ENCODE results near the gene NSRP1. TPM values are rescaled to one million over a fixed set of nuclear protein-coding genes. Genes with fewer than 3 reads are reported as not detected.
A peak's percentile ranks its signal among the peaks of the same experiment; 100 is the strongest.

Gene NSRP1
- total and polyA plus RNA-seq, 3 experiments from 2014 or later = 26.8 to 38.4 (median 27.9) TPM

DNA sequence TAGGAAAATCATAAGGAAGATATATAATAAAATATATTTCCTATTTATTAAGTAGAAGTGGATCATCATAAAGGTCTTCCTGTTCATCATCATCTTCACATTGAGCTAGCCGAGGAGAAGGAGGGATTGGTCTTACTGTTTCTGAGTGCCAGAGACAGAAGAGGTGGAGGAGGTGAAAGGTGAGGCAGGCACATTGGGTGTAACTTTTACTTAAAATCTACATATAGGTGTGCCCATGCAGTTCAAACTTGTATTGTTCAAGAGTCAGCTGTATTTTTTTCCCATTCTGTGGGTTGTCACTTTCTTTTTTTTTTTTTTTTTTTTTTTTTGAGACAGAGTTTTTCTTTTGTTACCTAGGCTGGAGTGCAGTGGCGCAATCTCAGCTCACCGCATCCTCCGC, 34.9 kb downstream of the NSRP1 start:
- H3K36me3 Mint-ChIP-seq = peaks cover 0 to 25% (median 9%) of the 10 kb centered on the region in 3 donors
- H3K4me3 ChIP-seq (ENCODE audit: low read length) = no peak overlapping the region

DNA sequence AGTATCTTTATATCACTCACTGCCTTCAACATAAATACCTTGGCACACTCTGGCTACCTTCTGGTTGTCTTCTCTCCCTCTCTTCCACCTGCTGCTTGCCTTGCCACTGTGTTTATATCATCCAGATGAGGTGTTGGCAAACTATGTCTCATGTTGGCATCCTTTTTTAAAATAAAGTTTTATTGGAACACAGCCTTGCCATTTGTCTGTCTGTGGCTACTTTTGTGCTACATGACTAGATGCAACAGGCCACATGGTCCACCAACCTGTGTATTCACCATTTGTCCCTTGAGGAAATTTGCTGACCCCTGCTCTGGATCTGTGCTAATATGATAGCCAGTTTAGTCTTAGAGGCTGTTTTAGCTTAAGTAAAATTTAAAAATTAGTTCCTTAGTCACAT, 36.8 kb downstream of the NSRP1 start:
- no peaks in the 10 kb centered on the region for H3K4me1 ChIP-seq (ENCODE audit: insufficient read depth, low read length)
- Mint-ChIP-seq H3K4me1 (peaks cover 24 to 57% (median 36%) of the 10 kb centered on the region in 3 donors), H3K4me3 (no peak overlapping the region), H3K36me3 (peaks cover 0 to 39% (median 13%) of the 10 kb centered on the region in 3 donors), H3K27ac (peak overlapping the region in 1 of 8 donors; percentile 15), H3K27me3 (no peaks in the 10 kb centered on the region), H3K9me3 (no peaks in the 10 kb centered on the region)
- ChIA-PET POLR2A (no interaction called here), CTCF (no interaction called here)
- H3K9me3 ChIP-seq (ENCODE audit: low read length) = no peaks in the 10 kb centered on the region
- H3K4me3 ChIP-seq (ENCODE audit: low read length) = no peak overlapping the region
- no peaks in the 10 kb centered on the region for H3K27me3 ChIP-seq (ENCODE audit: insufficient read depth, low read length, poor library complexity, severe bottlenecking)
- no peaks in the 10 kb centered on the region for H3K36me3 ChIP-seq (ENCODE audit: insufficient read depth, low read length)
- H3K27ac ChIP-seq (ENCODE audit: low read depth, low read length) = no peak overlapping the region
- DNase-seq = no peak

More for the DNA sequence above, 34.9 kb downstream of the NSRP1 start:
- peaks cover 20 to 44% (median 26%) of the 10 kb centered on the region in 3 donors for H3K4me1 Mint-ChIP-seq
- Histone ChIP-seq H3K36me3 (ENCODE audit: insufficient read depth, low read length) (no peaks in the 10 kb centered on the region), H3K27ac (ENCODE audit: low read depth, low read length) (no peak overlapping the region), H3K27me3 (ENCODE audit: insufficient read depth, low read length, poor library complexity, severe bottlenecking) (no peaks in the 10 kb centered on the region), H3K4me1 (ENCODE audit: insufficient read depth, low read length) (no peaks in the 10 kb centered on the region), H3K9me3 (ENCODE audit: low read length) (no peaks in the 10 kb centered on the region)
- no peak overlapping the region for H3K4me3 Mint-ChIP-seq
- H3K27me3 Mint-ChIP-seq = no peaks in the 10 kb centered on the region
- no peak for DNase-seq
- POLR2A ChIA-PET = no interaction called here
- H3K9me3 Mint-ChIP-seq = no peaks in the 10 kb centered on the region
- CTCF ChIA-PET = no interaction called here
- peak overlapping the region in 1 of 8 donors; percentile 54 for H3K27ac Mint-ChIP-seq

DNA sequence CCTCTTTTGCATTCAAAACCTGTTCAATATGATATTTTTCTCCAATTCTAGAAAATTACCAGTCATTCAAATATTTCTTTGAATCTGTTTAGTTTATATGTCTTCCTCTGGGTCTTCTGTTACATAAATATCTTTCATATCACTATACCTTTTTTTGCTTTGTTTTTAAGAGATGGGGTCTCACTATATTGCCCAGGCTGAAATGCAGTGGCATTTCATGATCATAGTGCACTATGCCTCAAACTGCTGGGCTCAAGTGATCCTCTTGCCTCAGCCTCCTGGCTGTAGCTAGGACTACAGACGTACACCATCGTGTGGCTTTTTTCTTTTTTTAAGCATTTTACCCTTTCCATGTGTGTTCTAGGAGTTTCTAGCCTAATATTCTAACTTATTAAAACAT, 38.8 kb downstream of the NSRP1 start:
- Mint-ChIP-seq H3K27me3 (no peaks in the 10 kb centered on the region), H3K4me1 (peaks cover 36 to 63% (median 41%) of the 10 kb centered on the region in 3 donors), H3K36me3 (peaks cover 16 to 52% (median 22%) of the 10 kb centered on the region in 3 donors), H3K9me3 (peaks cover 0 to 7% (median 2%) of the 10 kb centered on the region in 5 donors), H3K4me3 (no peak overlapping the region), H3K27ac (peak overlapping the region in 2 of 8 donors; percentile 42 to 46)
- ChIA-PET CTCF (no interaction called here), POLR2A (no interaction called here)
- H3K27me3 ChIP-seq (ENCODE audit: insufficient read depth, low read length, poor library complexity, severe bottlenecking) = no peaks in the 10 kb centered on the region
- H3K27ac ChIP-seq (ENCODE audit: low read depth, low read length) = no peak overlapping the region
- H3K4me3 ChIP-seq (ENCODE audit: low read length) = no peak overlapping the region
- H3K4me1 ChIP-seq (ENCODE audit: insufficient read depth, low read length) = no peaks in the 10 kb centered on the region
- no peaks in the 10 kb centered on the region for H3K36me3 ChIP-seq (ENCODE audit: insufficient read depth, low read length)
- no peak for DNase-seq
- no peaks in the 10 kb centered on the region for H3K9me3 ChIP-seq (ENCODE audit: low read length)

DNA sequence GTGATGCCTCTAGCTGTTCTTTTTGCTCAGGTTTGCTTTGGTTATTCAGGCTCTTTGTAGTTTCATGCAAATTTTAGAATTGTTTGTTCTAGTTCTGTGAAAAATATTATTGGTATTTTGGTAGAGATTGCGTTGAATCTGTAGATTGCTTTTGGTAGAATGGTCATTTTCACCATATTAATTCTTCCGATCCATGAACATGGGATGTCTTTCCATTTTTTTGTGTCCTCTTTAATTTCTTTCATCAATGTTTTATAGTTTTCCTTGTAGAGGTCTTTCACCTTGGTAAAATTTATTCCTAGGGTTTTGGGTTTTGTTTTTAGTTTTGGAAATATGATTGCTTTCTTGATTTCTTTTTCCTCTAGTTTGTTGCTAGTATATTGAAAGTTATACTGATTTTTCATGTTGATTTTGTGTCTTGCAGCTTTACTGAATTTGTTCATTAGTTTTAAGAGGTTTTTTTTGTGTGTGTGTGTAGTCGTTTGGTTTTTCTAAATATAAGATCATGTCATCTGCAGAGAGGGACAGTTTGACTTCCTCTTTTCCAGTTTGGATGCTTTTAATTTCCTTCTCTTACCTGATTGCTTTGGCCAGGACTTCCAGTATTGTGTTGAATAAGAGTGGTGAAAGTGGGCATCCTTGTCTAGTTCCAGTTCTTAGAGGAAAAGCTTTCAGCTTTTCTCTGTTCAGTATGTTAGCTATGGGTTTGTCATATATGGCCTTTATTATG, 42.4 kb downstream of the NSRP1 start:
- CTCF ChIA-PET = no interaction called here
- H3K36me3 ChIP-seq (ENCODE audit: insufficient read depth, low read length) = no peaks in the 10 kb centered on the region

DNA sequence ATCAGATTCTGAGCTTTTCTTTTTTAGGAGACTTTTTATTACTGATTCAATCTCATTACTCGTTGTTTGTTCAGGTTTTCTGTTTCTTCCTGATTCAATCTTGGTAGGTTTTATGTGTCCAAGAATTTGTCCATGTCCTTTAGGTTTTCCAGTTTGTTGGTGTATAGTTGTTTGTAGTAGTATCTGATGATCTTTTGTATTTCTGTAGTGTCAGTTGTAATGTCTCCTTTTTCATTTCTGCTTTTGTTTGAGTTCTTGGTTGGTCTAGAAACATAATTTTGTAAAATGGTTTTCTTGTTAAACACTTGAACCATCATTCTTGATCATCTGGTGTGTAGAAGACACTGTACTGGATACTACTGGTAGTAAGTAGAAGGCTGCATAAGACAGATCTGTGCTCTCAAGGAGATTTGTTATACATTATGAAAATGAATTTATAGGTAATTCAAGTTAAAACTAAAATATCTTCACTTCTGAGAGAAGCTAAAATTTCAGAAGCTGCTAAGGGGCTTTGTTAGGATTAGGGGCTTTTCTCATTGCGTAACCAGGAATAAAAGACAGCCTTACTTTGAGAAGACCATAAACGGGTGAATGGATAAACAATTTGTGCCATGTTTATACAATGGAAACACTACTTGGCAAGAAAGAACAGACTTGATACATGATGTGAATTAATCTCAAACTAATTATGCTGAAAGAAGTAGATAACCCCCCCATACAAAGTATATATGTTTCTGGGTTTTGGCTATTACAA, 44.0 kb downstream of the NSRP1 start:
- Histone ChIP-seq H3K4me1 (ENCODE audit: insufficient read depth, low read length) (no peaks in the 10 kb centered on the region), H3K27me3 (ENCODE audit: insufficient read depth, low read length, poor library complexity, severe bottlenecking) (no peaks in the 10 kb centered on the region), H3K27ac (ENCODE audit: low read depth, low read length) (no peak overlapping the region), H3K9me3 (ENCODE audit: low read length) (no peaks in the 10 kb centered on the region), H3K4me3 (ENCODE audit: low read length) (no peak overlapping the region), H3K36me3 (ENCODE audit: insufficient read depth, low read length) (no peaks in the 10 kb centered on the region)
- Mint-ChIP-seq H3K9me3 (peaks cover 0 to 11% (median 3%) of the 10 kb centered on the region in 5 donors), H3K4me3 (no peak overlapping the region), H3K4me1 (peaks cover 40 to 55% (median 46%) of the 10 kb centered on the region in 3 donors), H3K36me3 (peaks cover 20 to 64% (median 21%) of the 10 kb centered on the region in 3 donors), H3K27ac (peak overlapping the region in 3 of 8 donors; percentile 4 to 69 (median 5)), H3K27me3 (no peaks in the 10 kb centered on the region)
- DNase-seq = no peak
- POLR2A ChIA-PET = no interaction called here
- CTCF ChIA-PET = no interaction called here

More for the DNA sequence above, 42.4 kb downstream of the NSRP1 start:
- Histone ChIP-seq H3K9me3 (ENCODE audit: low read length) (no peaks in the 10 kb centered on the region), H3K4me1 (ENCODE audit: insufficient read depth, low read length) (no peaks in the 10 kb centered on the region), H3K4me3 (ENCODE audit: low read length) (no peak overlapping the region), H3K27me3 (ENCODE audit: insufficient read depth, low read length, poor library complexity, severe bottlenecking) (no peaks in the 10 kb centered on the region), H3K27ac (ENCODE audit: low read depth, low read length) (no peak overlapping the region)
- no peak for DNase-seq
- POLR2A ChIA-PET = no interaction called here
- H3K4me1 Mint-ChIP-seq = peaks cover 39 to 47% (median 43%) of the 10 kb centered on the region in 3 donors
- H3K27ac Mint-ChIP-seq = no peak overlapping the region
- H3K9me3 Mint-ChIP-seq = peaks cover 0 to 11% (median 3%) of the 10 kb centered on the region in 5 donors
- no peaks in the 10 kb centered on the region for H3K27me3 Mint-ChIP-seq
- peak overlapping the region in 1 of 7 donors; percentile 15 for H3K4me3 Mint-ChIP-seq
- H3K36me3 Mint-ChIP-seq = peaks cover 21 to 58% (median 22%) of the 10 kb centered on the region in 3 donors

DNA sequence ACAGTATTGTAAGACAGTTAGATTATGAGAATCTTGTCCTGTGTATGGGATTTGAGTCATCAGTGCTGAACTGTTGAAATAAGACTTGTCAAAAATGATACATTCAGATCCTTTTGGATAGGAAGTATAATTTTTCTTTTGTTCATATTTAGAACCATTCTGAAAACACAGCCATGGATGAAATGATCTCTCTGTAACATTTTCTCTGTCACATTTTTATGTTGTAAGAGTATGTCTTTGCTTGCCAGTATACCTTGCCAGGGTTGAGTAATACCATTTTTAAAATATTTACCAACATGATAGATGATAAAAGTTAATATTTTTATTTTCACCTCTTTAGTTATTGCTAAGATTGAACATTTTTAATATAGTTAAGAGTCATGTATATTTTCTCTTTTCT, 45.0 kb downstream of the NSRP1 start:
- Histone ChIP-seq H3K27ac (ENCODE audit: low read depth, low read length) (no peak overlapping the region), H3K27me3 (ENCODE audit: insufficient read depth, low read length, poor library complexity, severe bottlenecking) (no peaks in the 10 kb centered on the region), H3K4me3 (ENCODE audit: low read length) (no peak overlapping the region), H3K36me3 (ENCODE audit: insufficient read depth, low read length) (no peaks in the 10 kb centered on the region), H3K4me1 (ENCODE audit: insufficient read depth, low read length) (no peaks in the 10 kb centered on the region), H3K9me3 (ENCODE audit: low read length) (no peaks in the 10 kb centered on the region)
- Mint-ChIP-seq H3K9me3 (peaks cover 0 to 11% (median 3%) of the 10 kb centered on the region in 5 donors), H3K27ac (no peak overlapping the region), H3K4me1 (peaks cover 37 to 57% (median 41%) of the 10 kb centered on the region in 3 donors), H3K4me3 (no peak overlapping the region), H3K27me3 (no peaks in the 10 kb centered on the region), H3K36me3 (peaks cover 20 to 66% (median 21%) of the 10 kb centered on the region in 3 donors)
- POLR2A ChIA-PET = no interaction called here
- CTCF ChIA-PET = interaction anchor here (1.2 kb wide), 1 partner anchor 37 kb away, joined by 4 read pairs; no protein-coding TSS in a partner anchor
- DNase-seq = no peak

DNA sequence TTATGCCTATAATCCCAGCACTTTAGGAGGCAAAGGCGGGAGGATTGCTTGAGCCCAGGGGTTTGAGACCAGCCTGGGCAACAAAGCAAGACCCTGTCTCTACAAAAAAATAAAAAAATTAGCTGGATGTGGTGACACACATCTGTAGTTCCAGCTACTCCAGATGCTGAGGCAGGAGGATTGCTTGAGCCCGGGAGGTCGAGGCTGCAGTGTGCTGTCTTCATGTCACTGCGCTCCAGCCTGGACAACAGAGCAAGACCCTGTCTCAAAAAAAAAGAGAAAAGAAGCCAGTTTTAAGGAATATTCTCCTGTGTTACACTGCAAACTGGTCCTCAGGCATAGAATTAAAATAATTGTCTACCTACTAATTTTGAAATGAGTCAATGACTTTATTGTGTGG, 47.9 kb downstream of the NSRP1 start:
- no peak overlapping the region for H3K4me3 Mint-ChIP-seq
- peaks cover 20 to 31% (median 21%) of the 10 kb centered on the region in 3 donors for H3K4me1 Mint-ChIP-seq
- no peaks in the 10 kb centered on the region for H3K4me1 ChIP-seq (ENCODE audit: insufficient read depth, low read length)
- ChIA-PET POLR2A (no interaction called here), CTCF (interaction anchor here (0.6 kb wide), 1 partner anchor 10 kb away, joined by 4 read pairs; no protein-coding TSS in a partner anchor)
- H3K9me3 ChIP-seq (ENCODE audit: low read length) = no peaks in the 10 kb centered on the region
- peaks cover 13 to 51% (median 16%) of the 10 kb centered on the region in 3 donors for H3K36me3 Mint-ChIP-seq
- H3K4me3 ChIP-seq (ENCODE audit: low read length) = no peak overlapping the region
- no peak for DNase-seq
- no peaks in the 10 kb centered on the region for H3K27me3 Mint-ChIP-seq
- H3K27ac ChIP-seq (ENCODE audit: low read depth, low read length) = no peak overlapping the region
- peaks cover 0 to 11% (median 3%) of the 10 kb centered on the region in 5 donors for H3K9me3 Mint-ChIP-seq
- no peaks in the 10 kb centered on the region for H3K36me3 ChIP-seq (ENCODE audit: insufficient read depth, low read length)
- H3K27ac Mint-ChIP-seq = no peak overlapping the region
- no peaks in the 10 kb centered on the region for H3K27me3 ChIP-seq (ENCODE audit: insufficient read depth, low read length, poor library complexity, severe bottlenecking)

DNA sequence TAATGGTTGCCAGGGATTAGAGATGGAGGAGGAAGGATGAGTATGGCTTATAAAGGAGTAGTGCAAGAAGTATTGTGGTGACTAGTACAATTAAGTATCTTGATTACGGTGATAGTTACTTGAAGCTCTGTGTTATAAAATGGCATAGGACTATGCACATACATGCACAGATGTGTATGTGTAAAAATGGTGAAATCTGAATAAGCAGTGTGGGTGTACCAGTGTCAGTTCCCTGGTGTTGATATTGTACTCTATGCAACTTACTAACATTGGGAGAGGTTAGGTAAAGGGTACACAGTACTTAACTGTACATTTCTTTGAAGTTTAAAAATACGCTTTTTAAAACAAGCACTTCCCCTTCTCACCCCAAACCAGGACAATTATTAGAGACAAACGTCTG, 48.5 kb downstream of the NSRP1 start:
- H3K4me1 Mint-ChIP-seq = peaks cover 15 to 27% (median 22%) of the 10 kb centered on the region in 3 donors
- H3K4me3 Mint-ChIP-seq = no peak overlapping the region
- H3K27ac Mint-ChIP-seq = no peak overlapping the region
- ChIA-PET POLR2A (no interaction called here), CTCF (no interaction called here)
- no peaks in the 10 kb centered on the region for H3K27me3 Mint-ChIP-seq
- Histone ChIP-seq H3K4me3 (ENCODE audit: low read length) (no peak overlapping the region), H3K36me3 (ENCODE audit: insufficient read depth, low read length) (no peaks in the 10 kb centered on the region), H3K9me3 (ENCODE audit: low read length) (no peaks in the 10 kb centered on the region), H3K4me1 (ENCODE audit: insufficient read depth, low read length) (no peaks in the 10 kb centered on the region), H3K27me3 (ENCODE audit: insufficient read depth, low read length, poor library complexity, severe bottlenecking) (no peaks in the 10 kb centered on the region), H3K27ac (ENCODE audit: low read depth, low read length) (no peak overlapping the region)
- H3K36me3 Mint-ChIP-seq = peaks cover 7 to 46% (median 12%) of the 10 kb centered on the region in 3 donors
- H3K9me3 Mint-ChIP-seq = peaks cover 0 to 7% (median 3%) of the 10 kb centered on the region in 5 donors
- DNase-seq = no peak
